CD14-positive monocyte (primary cell): Measurements from ENCODE around the gene B4GALT1. TPM values are rescaled to one million over a fixed set of nuclear protein-coding genes. Genes with fewer than 3 reads are reported as not detected.

Experiments
- DNase-seq, 3 donors: peaks; one replicate each; pipeline ENCODE4 v3.0.0-alpha.2; 2011 to 2022
- H2AFZ ChIP-seq: 2 replicates; pipeline ENCODE4 v1.6.0; 2012; ENCODE audit warnings: mild to moderate bottlenecking, low read depth, low read length, inconsistent platforms; ENCODE audit not compliant: insufficient read depth, poor library complexity, severe bottlenecking
- H3K27ac ChIP-seq, 2 donors: 1 replicate in 1 of 2; 2 replicates in 1 of 2; pipeline ENCODE4 v1.5.1; 2012 to 2013; ENCODE audit warnings: low read length in 2 of 2, control low read depth in 1 of 2, inconsistent platforms in 1 of 2, low read depth in 1 of 2, mild to moderate bottlenecking in 1 of 2
- H3K27me3 ChIP-seq, 2 donors: one replicate each; pipeline versions ENCODE4 v1.6.0 to v1.6.1; 2011 to 2013; ENCODE audit warnings: low read length in 2 of 2; ENCODE audit not compliant: control insufficient read depth in 2 of 2, insufficient read depth in 2 of 2
- H3K36me3 ChIP-seq, 2 donors: replicated peaks in 1 of 2; 1 replicate in 1 of 2; 2 replicates in 1 of 2; pipeline versions ENCODE4 v1.5.1 to v1.6.1; 2012 to 2013; ENCODE audit warnings: low read length in 2 of 2, control low read depth in 1 of 2, inconsistent platforms in 1 of 2, mild to moderate bottlenecking in 1 of 2; ENCODE audit not compliant: insufficient read depth in 2 of 2, control insufficient read depth in 1 of 2
- H3K4me1 ChIP-seq, 2 donors: 1 replicate in 1 of 2; 2 replicates in 1 of 2; pipeline versions ENCODE4 v1.5.1 to v1.6.1; 2012 to 2013; ENCODE audit warnings: low read length in 2 of 2, control low read depth in 1 of 2, inconsistent platforms in 1 of 2, mild to moderate bottlenecking in 1 of 2, moderate library complexity in 1 of 2; ENCODE audit not compliant: insufficient read depth in 2 of 2, control insufficient read depth in 1 of 2
- H3K4me2 ChIP-seq: replicated peaks from 2 replicates; pipeline ENCODE3; 2012; ENCODE audit warnings: low read length, moderate library complexity, mild to moderate bottlenecking; ENCODE audit not compliant: poor library complexity, severe bottlenecking; ENCODE audit errors: extremely low read depth
- H3K4me3 ChIP-seq, 3 experiments: fragments of 200-600 bp in 1 of 3; sonication (generic) in 1 of 3; replicated peaks in 1 of 3; 1 replicate in 2 of 3; 2 replicates in 1 of 3; pipeline ENCODE4 v1.5.1; 2011 to 2013; ENCODE audit warnings: low read length in 3 of 3, mild to moderate bottlenecking in 3 of 3, control low read depth in 2 of 3, low read depth in 2 of 3, inconsistent platforms in 1 of 3, moderate library complexity in 1 of 3
- H3K79me2 ChIP-seq: 2 replicates; pipeline ENCODE4 v1.6.0; 2012; ENCODE audit warnings: mild to moderate bottlenecking, control low read depth, inconsistent platforms, low read length, moderate library complexity; ENCODE audit not compliant: insufficient read depth
- H3K9ac ChIP-seq: 2 replicates; pipeline ENCODE4 v1.6.0; 2017; ENCODE audit warnings: low read length, mild to moderate bottlenecking; ENCODE audit not compliant: insufficient read depth, poor library complexity, severe bottlenecking
- H3K9me3 ChIP-seq, 2 donors: replicated peaks in 1 of 2; 1 replicate in 1 of 2; 2 replicates in 1 of 2; pipeline versions ENCODE4 v1.5.1 to v1.6.1; 2012 to 2013; ENCODE audit warnings: low read length in 2 of 2, control low read depth in 1 of 2; ENCODE audit not compliant: control insufficient read depth in 1 of 2, insufficient read depth in 1 of 2
- H4K20me1 ChIP-seq: 2 replicates; pipeline ENCODE4 v1.6.0; 2012; ENCODE audit warnings: mild to moderate bottlenecking, low read length, control low read depth, moderate library complexity; ENCODE audit not compliant: insufficient read depth
- H3K27ac Mint-ChIP-seq, 7 donors: one replicate each; pipeline ENCODE4 v1.8.0; 2020; ENCODE audit warnings: mild to moderate bottlenecking in 7 of 7, mixed read lengths in 7 of 7, moderate library complexity in 6 of 7, inconsistent platforms in 2 of 7
- H3K27me3 Mint-ChIP-seq, 3 donors: one replicate each; pipeline ENCODE4 v1.8.0; 2021 to 2022; ENCODE audit warnings: low read depth in 3 of 3, mild to moderate bottlenecking in 3 of 3, mixed read lengths in 3 of 3, moderate library complexity in 3 of 3, inconsistent platforms in 1 of 3
- H3K36me3 Mint-ChIP-seq, 2 donors: one replicate each; pipeline ENCODE4 v1.8.0; 2020; ENCODE audit warnings: mixed read lengths in 2 of 2, inconsistent platforms in 1 of 2, mild to moderate bottlenecking in 1 of 2
- H3K4me1 Mint-ChIP-seq: one replicate; pipeline ENCODE4 v1.8.0; 2020; ENCODE audit warnings: mild to moderate bottlenecking, mixed read lengths
- H3K4me3 Mint-ChIP-seq, 2 donors: one replicate each; pipeline ENCODE4 v1.8.0; 2020; ENCODE audit warnings: mild to moderate bottlenecking in 2 of 2, mixed read lengths in 2 of 2, moderate library complexity in 1 of 2
- H3K9me3 Mint-ChIP-seq, 7 donors: one replicate each; pipeline ENCODE4 v1.8.0; 2020 to 2022; ENCODE audit warnings: mixed read lengths in 7 of 7, mild to moderate bottlenecking in 6 of 7, moderate library complexity in 6 of 7, inconsistent platforms in 2 of 7
- WGBS: methylation state at CpG from one replicate; pipeline ENCODE4 v1.1.5; 2013; ENCODE audit warnings: missing lambda C conversion rate; ENCODE audit not compliant: insufficient coverage; 5-methylcytosine and 5-hydroxymethylcytosine counted together
- intact Hi-C, 2 donors: fragments of 100-400 bp; cut with micrococcal nuclease; formaldehyde crosslinking; loops; one replicate each; pipeline versions ENCODE4 v1.15.0 to v1.15.1; 2023
- polyA plus RNA-seq, 3 donors: library from polyadenylated mRNA; depleted of rRNA in 1 of 3; unstranded in 2 of 3; stranded (reverse) in 1 of 3; fragments of 300-500 nt in 2 of 3; fragments of >200 nt in 1 of 3; fragmentation: Illumina TruSeq in 2 of 3; gene quantifications; 1 replicate in 2 of 3; 2 replicates in 1 of 3; pipeline ENCODE4 v1.2.3, GENCODE V29; 2012 to 2021
- TF ChIP-seq, protein P1 (sequence below): fragments of 200-600 bp; IDR thresholded peaks from one replicate; pipeline ENCODE4 v1.8.0; 2022; ENCODE audit warnings: antibody characterized with exemption, mild to moderate bottlenecking

Gene B4GALT1
- polyA plus RNA-seq, 3 donors = 27.6 to 53.7 (median 38.6) TPM

- Histone ChIP-seq H3K9ac (no peak overlapping the region), H3K4me2 (no peak overlapping the region), H3K27me3 (no peaks in the 10 kb centered on the region), H3K79me2 (no peaks in the 10 kb centered on the region), H3K4me1 (no peaks in the 10 kb centered on the region), H3K36me3 (no peaks in the 10 kb centered on the region), H4K20me1 (no peaks in the 10 kb centered on the region), H2AFZ (no peak overlapping the region), H3K4me3 (no peak overlapping the region), H3K27ac (no peak overlapping the region), H3K9me3 (no peaks in the 10 kb centered on the region)
- H3K9me3 Mint-ChIP-seq = peaks cover 0 to 5% (median 0%) of the 10 kb centered on the region in 7 donors
- 94% methylated on average over 7 of the region's 13 CpGs for WGBS
- peak overlapping the region in 1 of 7 donors; percentile 23 for H3K27ac Mint-ChIP-seq
- TF ChIP-seq, protein P1, sequence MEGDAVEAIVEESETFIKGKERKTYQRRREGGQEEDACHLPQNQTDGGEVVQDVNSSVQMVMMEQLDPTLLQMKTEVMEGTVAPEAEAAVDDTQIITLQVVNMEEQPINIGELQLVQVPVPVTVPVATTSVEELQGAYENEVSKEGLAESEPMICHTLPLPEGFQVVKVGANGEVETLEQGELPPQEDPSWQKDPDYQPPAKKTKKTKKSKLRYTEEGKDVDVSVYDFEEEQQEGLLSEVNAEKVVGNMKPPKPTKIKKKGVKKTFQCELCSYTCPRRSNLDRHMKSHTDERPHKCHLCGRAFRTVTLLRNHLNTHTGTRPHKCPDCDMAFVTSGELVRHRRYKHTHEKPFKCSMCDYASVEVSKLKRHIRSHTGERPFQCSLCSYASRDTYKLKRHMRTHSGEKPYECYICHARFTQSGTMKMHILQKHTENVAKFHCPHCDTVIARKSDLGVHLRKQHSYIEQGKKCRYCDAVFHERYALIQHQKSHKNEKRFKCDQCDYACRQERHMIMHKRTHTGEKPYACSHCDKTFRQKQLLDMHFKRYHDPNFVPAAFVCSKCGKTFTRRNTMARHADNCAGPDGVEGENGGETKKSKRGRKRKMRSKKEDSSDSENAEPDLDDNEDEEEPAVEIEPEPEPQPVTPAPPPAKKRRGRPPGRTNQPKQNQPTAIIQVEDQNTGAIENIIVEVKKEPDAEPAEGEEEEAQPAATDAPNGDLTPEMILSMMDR = no peak
- no peak overlapping the region for H3K4me3 Mint-ChIP-seq
- peaks cover 0 to 2% of the 10 kb centered on the region in 2 donors for H3K36me3 Mint-ChIP-seq
- peaks cover 5% of the 10 kb centered on the region for H3K4me1 Mint-ChIP-seq
- H3K27me3 Mint-ChIP-seq = peaks cover 0 to 2% (median under 1%) of the 10 kb centered on the region in 3 donors
- intact Hi-C loops = no loop called here
- DNase-seq = no peak
Measured at GRCh38 chr9:33102551-33103210, 64.5 kb downstream of the B4GALT1 start.

- intact Hi-C loops = no loop called here
- no peaks in the 10 kb centered on the region for H3K27me3 Mint-ChIP-seq
Measured at GRCh38 chr9:33101104-33101951, 65.8 kb downstream of the B4GALT1 start.

More at GRCh38 chr9:33101104-33101951, 65.8 kb downstream of the B4GALT1 start:
- TF ChIP-seq, protein P1 = no peak
- H3K9me3 Mint-ChIP-seq = peaks cover 0 to 5% (median 0%) of the 10 kb centered on the region in 7 donors
- Histone ChIP-seq H3K4me2 (no peak overlapping the region), H3K36me3 (no peaks in the 10 kb centered on the region), H3K79me2 (no peaks in the 10 kb centered on the region), H2AFZ (no peak overlapping the region), H3K4me3 (no peak overlapping the region), H3K4me1 (no peaks in the 10 kb centered on the region), H4K20me1 (no peaks in the 10 kb centered on the region), H3K27ac (no peak overlapping the region), H3K27me3 (no peaks in the 10 kb centered on the region), H3K9ac (no peak overlapping the region), H3K9me3 (no peaks in the 10 kb centered on the region)
- H3K27ac Mint-ChIP-seq = no peak overlapping the region
- H3K4me1 Mint-ChIP-seq = no peaks in the 10 kb centered on the region
- no peak for DNase-seq
- H3K36me3 Mint-ChIP-seq = peaks cover 0 to 2% of the 10 kb centered on the region in 2 donors
- H3K4me3 Mint-ChIP-seq = no peak overlapping the region
- 98% methylated on average over 7 of the region's 10 CpGs for WGBS
